Loucy (cell line): ENCODE measurements around the gene BNIP3.

Experiments used
- H2AFZ ChIP-seq: fragments of 200-600 bp; sonication (generic); 2 replicates; pipeline ENCODE4 v1.6.0; 2016; ENCODE audit warnings: antibody characterized with exemption, mild to moderate bottlenecking, low read length, moderate library complexity
- H3F3A ChIP-seq: fragments of 200-600 bp; 2 replicates; pipeline ENCODE4 v1.6.0; 2016; ENCODE audit warnings: antibody characterized with exemption, low read depth, mild to moderate bottlenecking
- H3K27me3 ChIP-seq: fragments of 200-600 bp; sonication (generic); 2 replicates; pipeline ENCODE4 v1.6.1; 2014; ENCODE audit warnings: low read length, mild to moderate bottlenecking; ENCODE audit not compliant: insufficient read depth, poor library complexity, severe bottlenecking
- H3K36me3 ChIP-seq: fragments of 200-600 bp; sonication (generic); 2 replicates; pipeline ENCODE4 v1.6.1; 2016; ENCODE audit warnings: low read length; ENCODE audit not compliant: insufficient read depth
- H3K4me1 ChIP-seq: fragments of 200-600 bp; sonication (generic); 2 replicates; pipeline ENCODE4 v1.5.1; 2014; ENCODE audit warnings: low read length, mild to moderate bottlenecking; ENCODE audit not compliant: insufficient read depth, poor library complexity, severe bottlenecking
- H3K4me2 ChIP-seq: fragments of 200-600 bp; sonication (generic); 2 replicates; pipeline ENCODE4 v1.6.0; 2014; ENCODE audit warnings: antibody characterized with exemption, low read length, low read depth, mild to moderate bottlenecking; ENCODE audit not compliant: poor library complexity, severe bottlenecking
- H3K4me3 ChIP-seq: fragments of 200-600 bp; sonication (generic); 2 replicates; pipeline ENCODE4 v1.5.1; 2014; ENCODE audit warnings: low read length, mild to moderate bottlenecking, mixed read lengths; ENCODE audit not compliant: poor library complexity, severe bottlenecking
- H3K79me2 ChIP-seq: fragments of 200-600 bp; sonication (generic); 2 replicates; pipeline ENCODE4 v1.6.1; 2014; ENCODE audit warnings: low read length; ENCODE audit not compliant: insufficient read depth
- H3K9ac ChIP-seq: fragments of 200-600 bp; sonication (generic); 2 replicates; pipeline ENCODE4 v1.6.0; 2014; ENCODE audit warnings: mild to moderate bottlenecking, low read depth, low read length, moderate library complexity; ENCODE audit not compliant: poor library complexity, severe bottlenecking
- H3K9me2 ChIP-seq: fragments of 200-600 bp; sonication (generic); replicated peaks from 2 replicates; pipeline ENCODE4 v1.6.1; 2016; ENCODE audit warnings: low read depth, low read length, mixed read lengths
- H3K9me3 ChIP-seq: fragments of 200-600 bp; sonication (generic); 2 replicates; pipeline ENCODE4 v1.6.1; 2014; ENCODE audit warnings: mild to moderate bottlenecking, antibody characterized with exemption, low read length, low read depth; ENCODE audit not compliant: insufficient read depth
- H4K20me1 ChIP-seq: fragments of 200-600 bp; sonication (generic); 2 replicates; pipeline ENCODE4 v1.6.0; 2014; ENCODE audit warnings: antibody characterized with exemption, low read length, mild to moderate bottlenecking; ENCODE audit not compliant: insufficient read depth, poor library complexity, severe bottlenecking
- CTCF ChIP-seq: fragments of 200-600 bp; sonication (generic); conservative IDR thresholded peaks from 2 replicates; pipeline ENCODE4 v1.5.1; 2014; ENCODE audit warnings: mild to moderate bottlenecking, antibody characterized with exemption, low read length
- EZH2phosphoT487 ChIP-seq: fragments of 200-600 bp; IDR thresholded peaks from 2 replicates; pipeline ENCODE4 v1.6.1; 2018; ENCODE audit warnings: antibody characterized with exemption, mild to moderate bottlenecking, moderate library complexity, borderline replicate concordance

BNIP3 gene

GRCh38 chr10:131997366-131998049 lies 15.8 kb upstream of the BNIP3 start:
- no peak overlapping the region for H2AFZ ChIP-seq
- TF ChIP-seq CTCF (no peak), EZH2phosphoT487 (no peak)
- H3F3A ChIP-seq = no peaks in the 10 kb centered on the region
- H3K79me2 ChIP-seq = no peaks in the 10 kb centered on the region
- no peaks in the 10 kb centered on the region for H3K27me3 ChIP-seq
- no peaks in the 10 kb centered on the region for H4K20me1 ChIP-seq
- H3K4me2 ChIP-seq = no peak overlapping the region
- no peaks in the 10 kb centered on the region for H3K4me1 ChIP-seq
- no peak overlapping the region for H3K9ac ChIP-seq
- H3K9me3 ChIP-seq = no peaks in the 10 kb centered on the region
- no peak overlapping the region for H3K4me3 ChIP-seq
- H3K9me2 ChIP-seq = no peaks in the 10 kb centered on the region
- no peaks in the 10 kb centered on the region for H3K36me3 ChIP-seq

GRCh38 chr10:131996466-131997365 lies 15.0 kb upstream of the BNIP3 start:
- H3F3A ChIP-seq = no peaks in the 10 kb centered on the region
- H2AFZ ChIP-seq = no peak overlapping the region
- no peaks in the 10 kb centered on the region for H4K20me1 ChIP-seq

GRCh38 chr10:131994435-131994834 lies 12.7 kb upstream of the BNIP3 start:
- no peaks in the 10 kb centered on the region for H3K27me3 ChIP-seq
- H3K79me2 ChIP-seq = no peaks in the 10 kb centered on the region
- no peaks in the 10 kb centered on the region for H3K36me3 ChIP-seq
- H3K9me3 ChIP-seq = no peaks in the 10 kb centered on the region
- H3K9me2 ChIP-seq = no peaks in the 10 kb centered on the region
- TF ChIP-seq EZH2phosphoT487 (no peak), CTCF (no peak)
- no peaks in the 10 kb centered on the region for H3F3A ChIP-seq
- no peak overlapping the region for H2AFZ ChIP-seq
- H3K4me1 ChIP-seq = no peaks in the 10 kb centered on the region
- H3K4me3 ChIP-seq = no peak overlapping the region
- no peak overlapping the region for H3K4me2 ChIP-seq
- no peaks in the 10 kb centered on the region for H4K20me1 ChIP-seq
- no peak overlapping the region for H3K9ac ChIP-seq

More at GRCh38 chr10:131996466-131997365, 15.0 kb upstream of the BNIP3 start:
- Histone ChIP-seq H3K9ac (no peak overlapping the region), H3K27me3 (no peaks in the 10 kb centered on the region), H3K9me2 (no peaks in the 10 kb centered on the region), H3K9me3 (no peaks in the 10 kb centered on the region), H3K4me2 (no peak overlapping the region), H3K4me3 (no peak overlapping the region), H3K36me3 (no peaks in the 10 kb centered on the region), H3K79me2 (no peaks in the 10 kb centered on the region), H3K4me1 (no peaks in the 10 kb centered on the region)
- no peak for TF ChIP-seq CTCF
- no peak for TF ChIP-seq EZH2phosphoT487
